ENCODE data around the gene TRDMT1.

DNA sequence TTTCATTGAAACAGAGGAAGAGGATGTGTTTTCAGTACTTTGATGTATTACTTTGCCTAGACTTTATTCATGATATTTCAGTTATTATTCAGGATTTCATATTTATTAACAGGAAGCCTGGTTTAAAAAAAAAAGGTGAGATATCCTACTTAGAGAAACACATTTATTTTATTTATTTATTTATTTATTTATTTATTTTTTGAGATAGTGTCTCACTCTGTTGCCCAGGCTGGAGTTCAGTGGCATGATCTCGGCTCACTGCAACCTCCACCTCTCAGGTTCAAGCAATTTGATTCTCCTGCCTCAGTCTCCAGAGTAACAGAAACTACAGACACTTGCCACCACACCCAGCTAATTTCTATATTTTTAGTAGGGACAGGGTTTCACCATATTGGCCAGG is 24.5 kb downstream of the TRDMT1 start:
- TF ChIP-seq GATA2 (IDR thresholded peaks at IDR 0.05; ENCODE audit: low read depth, low read length) (no peak), GATA3 (IDR thresholded peaks at IDR 0.05; ENCODE audit: low read depth, low read length) (no peak)

Data from SH-SY5Y (cell line).